ENCODE measurements around the gene VEGFD.

Gene VEGFD

DNA sequence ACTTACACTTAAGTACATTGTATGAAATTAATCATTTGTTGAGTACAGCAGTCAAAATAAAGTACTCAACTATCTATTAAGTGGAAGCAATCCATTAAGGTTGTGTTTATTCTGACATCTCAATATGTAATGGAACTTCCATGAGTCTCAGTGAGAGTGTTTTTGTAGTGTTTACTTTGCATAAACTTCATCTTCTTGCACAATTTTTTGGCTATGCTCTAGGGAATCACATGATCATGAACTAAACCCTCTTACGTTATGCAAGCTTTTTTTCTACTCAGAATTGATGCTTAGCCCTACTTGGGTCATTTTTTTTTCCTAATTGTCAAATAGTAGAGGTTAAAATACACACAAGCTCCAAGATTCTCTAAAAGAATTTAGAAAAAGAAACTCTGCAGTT is 27.8 kb downstream of the VEGFD start:
- H3K4me3 ChIP-seq (ENCODE audit: low read length) = no peak overlapping the region
- H3K27me3 ChIP-seq (ENCODE audit: control insufficient read depth, insufficient read depth, low read length) = no peaks in the 10 kb centered on the region
- H3K9ac ChIP-seq (ENCODE audit: low read length) = no peak overlapping the region
- H3K4me1 ChIP-seq (ENCODE audit: control insufficient read depth, insufficient read depth, low read length) = no peaks in the 10 kb centered on the region
- no peaks in the 10 kb centered on the region for H3K36me3 ChIP-seq (ENCODE audit: control insufficient read depth, insufficient read depth, low read length)
- H3K9me3 ChIP-seq (ENCODE audit: control insufficient read depth, low read length) = no peaks in the 10 kb centered on the region

DNA sequence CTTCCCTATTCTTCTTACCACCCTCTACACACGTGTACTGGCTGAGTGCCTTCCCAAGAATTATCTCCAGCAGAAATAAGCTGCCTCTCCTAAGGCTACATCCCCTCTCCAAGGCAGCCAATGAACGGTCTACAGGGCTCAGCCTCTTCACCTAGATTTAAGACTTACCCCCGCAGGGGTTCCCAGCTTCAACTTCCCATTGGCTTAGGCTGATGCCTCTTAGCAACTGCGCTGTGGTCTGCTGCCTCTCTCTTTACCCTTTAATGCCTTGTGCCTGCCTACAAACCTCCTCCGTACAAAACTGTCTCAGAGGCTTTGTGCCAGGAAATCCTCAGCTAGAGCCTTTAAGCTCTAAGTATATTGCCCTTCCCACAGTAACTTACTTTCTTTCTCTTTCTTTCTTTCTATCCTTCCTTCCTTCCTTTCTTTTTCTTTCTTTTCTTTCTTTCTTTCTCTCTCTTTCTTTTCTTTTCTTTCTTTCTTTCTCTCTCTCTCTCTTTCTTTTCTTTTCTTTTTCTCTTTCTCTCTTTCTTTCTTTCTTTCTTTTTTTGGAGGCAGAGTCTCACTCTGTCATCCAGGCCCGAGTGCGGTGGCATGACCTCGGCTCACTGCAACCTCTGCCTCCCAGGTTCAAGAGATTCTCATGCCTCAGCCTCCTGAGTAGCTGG is 33.8 kb downstream of the VEGFD start:
- Histone ChIP-seq H3K4me3 (ENCODE audit: low read length) (no peak overlapping the region), H3K9ac (ENCODE audit: low read length) (no peak overlapping the region), H3K4me1 (ENCODE audit: control insufficient read depth, insufficient read depth, low read length) (no peaks in the 10 kb centered on the region), H3K9me3 (ENCODE audit: control insufficient read depth, low read length) (no peaks in the 10 kb centered on the region), H3K27me3 (ENCODE audit: control insufficient read depth, insufficient read depth, low read length) (no peaks in the 10 kb centered on the region), H3K36me3 (ENCODE audit: control insufficient read depth, insufficient read depth, low read length) (no peaks in the 10 kb centered on the region)

DNA sequence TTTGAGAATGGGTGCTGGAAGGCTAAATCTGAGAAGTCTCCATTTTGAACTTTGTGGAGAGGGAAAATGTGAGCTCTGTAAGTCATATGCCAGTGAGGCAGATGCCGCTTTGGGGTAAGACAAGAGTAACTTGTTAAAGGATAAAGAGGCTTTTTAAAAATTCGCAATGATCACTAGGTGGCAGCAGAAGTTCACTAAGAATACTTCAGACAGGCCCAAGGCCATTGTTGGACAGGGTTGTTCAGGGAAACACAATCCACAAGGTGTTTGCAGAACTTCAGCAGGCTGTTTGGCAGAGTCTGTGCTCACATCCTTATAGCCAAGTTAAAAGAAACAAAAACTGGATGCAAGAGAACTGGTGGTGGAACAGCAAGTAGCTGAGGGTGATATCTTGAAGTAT is 35.2 kb downstream of the VEGFD start:
- Histone ChIP-seq H3K9me3 (ENCODE audit: control insufficient read depth, low read length) (no peaks in the 10 kb centered on the region), H3K36me3 (ENCODE audit: control insufficient read depth, insufficient read depth, low read length) (no peaks in the 10 kb centered on the region)

DNA sequence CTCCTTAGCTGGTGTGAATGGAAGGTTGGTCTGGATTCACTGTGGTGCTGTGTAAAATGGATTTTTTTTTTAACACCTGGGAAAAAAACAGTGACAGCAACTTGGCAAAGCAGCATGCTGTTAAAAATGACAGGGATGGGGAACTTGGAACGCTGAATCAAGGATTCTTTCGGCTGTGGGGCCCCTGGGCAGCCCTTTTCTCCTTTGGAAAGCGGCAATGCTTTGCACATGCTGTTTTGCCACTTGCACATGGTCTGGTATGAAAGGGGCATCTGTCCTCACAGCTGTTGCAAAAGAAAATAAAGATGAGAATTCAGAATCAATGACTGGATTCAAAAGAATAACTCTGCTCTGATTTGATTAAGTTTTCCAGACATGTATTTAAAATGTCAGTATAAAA is 38.2 kb downstream of the VEGFD start:
- H3K4me1 ChIP-seq (ENCODE audit: control insufficient read depth, insufficient read depth, low read length) = no peaks in the 10 kb centered on the region

More for the DNA sequence above, 35.2 kb downstream of the VEGFD start:
- H3K4me3 ChIP-seq (ENCODE audit: low read length) = no peak overlapping the region
- H3K27me3 ChIP-seq (ENCODE audit: control insufficient read depth, insufficient read depth, low read length) = no peaks in the 10 kb centered on the region
- H3K4me1 ChIP-seq (ENCODE audit: control insufficient read depth, insufficient read depth, low read length) = no peaks in the 10 kb centered on the region
- H3K9ac ChIP-seq (ENCODE audit: low read length) = no peak overlapping the region

GRCh38 chrX:15344106-15344505 is 40.1 kb downstream of the VEGFD start:
- Histone ChIP-seq H3K4me3 (ENCODE audit: low read length) (no peak overlapping the region), H3K4me1 (ENCODE audit: control insufficient read depth, insufficient read depth, low read length) (no peaks in the 10 kb centered on the region), H3K36me3 (ENCODE audit: control insufficient read depth, insufficient read depth, low read length) (no peaks in the 10 kb centered on the region), H3K9me3 (ENCODE audit: control insufficient read depth, low read length) (no peaks in the 10 kb centered on the region), H3K27me3 (ENCODE audit: control insufficient read depth, insufficient read depth, low read length) (no peaks in the 10 kb centered on the region), H3K9ac (ENCODE audit: low read length) (no peak overlapping the region)

More for the DNA sequence above, 38.2 kb downstream of the VEGFD start:
- Histone ChIP-seq H3K27me3 (ENCODE audit: control insufficient read depth, insufficient read depth, low read length) (no peaks in the 10 kb centered on the region), H3K36me3 (ENCODE audit: control insufficient read depth, insufficient read depth, low read length) (no peaks in the 10 kb centered on the region), H3K9ac (ENCODE audit: low read length) (no peak overlapping the region), H3K9me3 (ENCODE audit: control insufficient read depth, low read length) (no peaks in the 10 kb centered on the region), H3K4me3 (ENCODE audit: low read length) (no peak overlapping the region)

DNA sequence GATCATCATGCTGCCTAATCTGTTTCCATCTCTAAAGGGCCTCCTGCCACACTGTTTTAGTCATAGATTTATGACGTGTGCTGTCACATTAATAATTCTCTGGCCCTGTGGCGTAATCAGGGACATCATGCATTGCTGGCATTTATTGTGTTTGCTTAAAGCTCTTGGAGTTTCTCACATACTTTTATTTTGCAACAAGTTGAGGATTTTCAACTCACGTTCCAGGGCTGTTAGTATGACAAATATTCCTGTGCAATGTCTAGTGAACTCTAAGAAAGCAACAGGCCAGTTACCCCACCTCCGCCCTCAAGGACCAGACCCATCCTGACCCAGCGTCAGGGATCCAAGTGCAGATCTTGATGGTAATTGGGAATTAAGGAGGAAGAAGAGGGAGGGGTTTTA is 41.1 kb downstream of the VEGFD start:
- Histone ChIP-seq H3K4me1 (ENCODE audit: control insufficient read depth, insufficient read depth, low read length) (no peaks in the 10 kb centered on the region), H3K36me3 (ENCODE audit: control insufficient read depth, insufficient read depth, low read length) (no peaks in the 10 kb centered on the region), H3K9me3 (ENCODE audit: control insufficient read depth, low read length) (no peaks in the 10 kb centered on the region), H3K27me3 (ENCODE audit: control insufficient read depth, insufficient read depth, low read length) (no peaks in the 10 kb centered on the region), H3K9ac (ENCODE audit: low read length) (no peak overlapping the region), H3K4me3 (ENCODE audit: low read length) (no peak overlapping the region)

- Histone ChIP-seq H3K4me3 (ENCODE audit: low read length) (no peak overlapping the region), H3K27me3 (ENCODE audit: control insufficient read depth, insufficient read depth, low read length) (no peaks in the 10 kb centered on the region), H3K9ac (ENCODE audit: low read length) (no peak overlapping the region), H3K4me1 (ENCODE audit: control insufficient read depth, insufficient read depth, low read length) (no peaks in the 10 kb centered on the region), H3K9me3 (ENCODE audit: control insufficient read depth, low read length) (no peaks in the 10 kb centered on the region), H3K36me3 (ENCODE audit: control insufficient read depth, insufficient read depth, low read length) (no peaks in the 10 kb centered on the region)
These were observed 43.3 kb downstream of the VEGFD start for GRCh38 chrX:15340867-15341266.

DNA sequence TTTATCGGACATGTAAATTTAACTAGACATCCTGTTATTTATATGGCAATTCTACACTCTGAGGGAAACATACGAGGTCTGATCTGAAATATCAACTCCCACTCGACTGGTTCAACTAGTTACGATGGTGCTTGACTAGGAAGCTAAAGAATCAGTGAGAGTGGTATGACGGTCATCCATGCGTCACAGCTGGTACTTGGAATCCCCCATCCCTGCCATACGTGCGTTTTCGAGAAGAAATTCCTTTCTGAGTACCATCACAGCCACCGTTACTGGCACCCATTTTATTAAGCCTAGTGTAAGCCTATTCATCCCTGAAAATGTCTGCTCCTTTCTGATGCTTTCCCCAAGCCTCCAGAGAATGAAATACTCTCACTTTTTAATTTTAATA is 48.2 kb downstream of the VEGFD start:
- no peaks in the 10 kb centered on the region for H3K4me1 ChIP-seq (ENCODE audit: control insufficient read depth, insufficient read depth, low read length)
- H3K27me3 ChIP-seq (ENCODE audit: control insufficient read depth, insufficient read depth, low read length) = no peaks in the 10 kb centered on the region
- no peak overlapping the region for H3K4me3 ChIP-seq (ENCODE audit: low read length)
- H3K9ac ChIP-seq (ENCODE audit: low read length) = peak overlapping the region; percentile 57
- no peaks in the 10 kb centered on the region for H3K36me3 ChIP-seq (ENCODE audit: control insufficient read depth, insufficient read depth, low read length)
- no peaks in the 10 kb centered on the region for H3K9me3 ChIP-seq (ENCODE audit: control insufficient read depth, low read length)

- Histone ChIP-seq H3K9me3 (ENCODE audit: control insufficient read depth, low read length) (no peaks in the 10 kb centered on the region), H3K27me3 (ENCODE audit: control insufficient read depth, insufficient read depth, low read length) (no peaks in the 10 kb centered on the region), H3K4me1 (ENCODE audit: control insufficient read depth, insufficient read depth, low read length) (no peaks in the 10 kb centered on the region), H3K36me3 (ENCODE audit: control insufficient read depth, insufficient read depth, low read length) (no peaks in the 10 kb centered on the region), H3K9ac (ENCODE audit: low read length) (peak within 1 kb of the TSS; percentile 85), H3K4me3 (ENCODE audit: low read length) (peak within 1 kb of the TSS; percentile 10)
These were observed 48.8 kb downstream of the VEGFD start, which contains the start of gene PIGA for GRCh38 chrX:15335135-15336022. TSS of gene PIGA (minus strand) at chrX:15335523. CDS start at chrX:15331930, 3,593 bp downstream.

DNA sequence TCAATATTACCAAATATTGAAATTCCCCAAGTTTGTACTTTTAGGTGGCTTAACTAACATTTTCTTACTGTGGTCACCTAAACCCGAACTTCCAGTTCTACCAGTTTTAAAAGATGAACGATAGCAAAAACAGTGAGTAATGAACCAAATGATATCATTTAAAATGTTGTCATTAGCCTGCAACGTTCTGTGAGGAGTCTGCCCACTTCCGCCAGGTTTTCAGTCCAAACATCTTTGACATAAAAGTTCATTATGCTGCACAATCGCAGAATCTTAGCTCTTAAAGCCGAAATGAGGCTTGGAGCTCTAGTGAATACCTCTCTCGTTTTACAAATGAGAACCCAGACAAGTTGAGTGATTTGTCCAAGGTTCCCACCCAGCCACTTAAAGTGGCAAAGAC is 49.7 kb downstream of the VEGFD start:
- Histone ChIP-seq H3K27me3 (ENCODE audit: control insufficient read depth, insufficient read depth, low read length) (no peaks in the 10 kb centered on the region), H3K9me3 (ENCODE audit: control insufficient read depth, low read length) (no peaks in the 10 kb centered on the region), H3K4me3 (ENCODE audit: low read length) (peak overlapping the region; percentile 10), H3K4me1 (ENCODE audit: control insufficient read depth, insufficient read depth, low read length) (no peaks in the 10 kb centered on the region), H3K36me3 (ENCODE audit: control insufficient read depth, insufficient read depth, low read length) (no peaks in the 10 kb centered on the region), H3K9ac (ENCODE audit: low read length) (peak overlapping the region; percentile 85)

DNA sequence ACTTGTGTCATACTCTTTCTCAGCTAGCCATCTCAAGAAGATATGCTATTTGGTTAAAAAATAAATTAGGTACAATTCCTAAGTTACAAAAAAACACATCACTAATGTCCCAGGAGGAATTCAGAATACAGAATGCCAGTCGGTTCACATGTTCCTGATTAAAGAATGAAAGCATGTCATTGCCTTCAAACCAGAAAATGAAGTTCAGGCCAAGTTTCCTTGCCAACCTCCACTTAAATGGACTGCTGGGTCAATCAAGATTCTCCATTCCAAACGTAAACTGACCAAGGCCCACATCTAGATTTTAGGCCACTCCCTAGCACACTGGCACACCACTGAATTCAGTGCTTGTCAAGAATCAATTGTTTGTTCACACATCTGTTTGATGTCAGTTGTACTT is 55.4 kb downstream of the VEGFD start:
- H3K27me3 ChIP-seq (ENCODE audit: control insufficient read depth, insufficient read depth, low read length) = no peaks in the 10 kb centered on the region

DNA sequence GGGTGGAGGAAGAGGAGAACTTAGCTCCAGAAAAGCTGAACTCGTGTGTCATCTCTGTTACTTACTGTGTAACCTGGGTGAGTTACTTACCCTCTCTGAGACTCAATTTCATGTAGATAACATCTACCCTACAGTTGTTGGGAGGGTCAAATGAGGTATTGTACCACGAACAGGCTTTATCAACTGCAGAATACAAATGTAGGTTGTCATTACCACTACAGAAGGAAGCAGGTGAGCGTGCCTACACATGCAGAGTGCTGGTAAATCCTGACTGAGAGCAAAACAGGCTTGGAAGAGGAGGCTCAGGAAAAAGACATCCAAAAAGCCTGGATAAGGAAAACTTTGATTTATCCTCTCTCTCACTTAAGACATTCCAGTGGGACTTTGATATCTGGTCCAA is 56.1 kb downstream of the VEGFD start:
- Histone ChIP-seq H3K27me3 (ENCODE audit: control insufficient read depth, insufficient read depth, low read length) (no peaks in the 10 kb centered on the region), H3K9ac (ENCODE audit: low read length) (no peak overlapping the region), H3K9me3 (ENCODE audit: control insufficient read depth, low read length) (no peaks in the 10 kb centered on the region), H3K4me1 (ENCODE audit: control insufficient read depth, insufficient read depth, low read length) (no peaks in the 10 kb centered on the region), H3K36me3 (ENCODE audit: control insufficient read depth, insufficient read depth, low read length) (no peaks in the 10 kb centered on the region), H3K4me3 (ENCODE audit: low read length) (no peak overlapping the region)

More for the DNA sequence above, 55.4 kb downstream of the VEGFD start:
- no peak overlapping the region for H3K9ac ChIP-seq (ENCODE audit: low read length)
- no peaks in the 10 kb centered on the region for H3K36me3 ChIP-seq (ENCODE audit: control insufficient read depth, insufficient read depth, low read length)
- H3K9me3 ChIP-seq (ENCODE audit: control insufficient read depth, low read length) = no peaks in the 10 kb centered on the region
- no peak overlapping the region for H3K4me3 ChIP-seq (ENCODE audit: low read length)
- no peaks in the 10 kb centered on the region for H3K4me1 ChIP-seq (ENCODE audit: control insufficient read depth, insufficient read depth, low read length)
